GM18867 (cell line): ENCODE data around the gene ZBTB47.

Experiments used
- ATAC-seq: cut with Tn5 transposase; IDR thresholded peaks from one replicate; pipeline ENCODE4 v1.9.1; 2021; ENCODE audit warnings: mild to moderate bottlenecking, moderate library complexity; ENCODE audit not compliant: unreplicated experiment

Gene ZBTB47

DNA sequence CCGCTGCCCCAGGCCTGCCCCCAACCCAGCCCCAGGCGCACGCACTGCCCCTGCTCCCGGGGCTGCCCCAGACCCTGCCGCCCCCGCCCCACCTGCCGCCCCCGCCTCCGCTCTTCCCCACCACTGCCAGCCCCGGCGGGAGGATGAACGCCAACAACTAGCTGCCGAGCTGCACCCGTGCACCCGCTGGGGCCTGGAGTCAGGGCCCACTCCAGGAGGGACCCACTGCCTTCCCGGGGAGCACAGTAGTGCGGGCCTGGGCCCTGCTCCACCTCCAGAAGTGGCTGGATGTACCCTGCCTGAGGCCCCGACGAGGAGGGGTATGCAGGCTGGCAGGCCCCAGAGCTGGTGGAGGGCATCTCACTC lies 10.9 kb downstream of the ZBTB47 start:
- ATAC-seq, result no peak

GRCh38 chr3:42665050-42665878 lies 11.8 kb downstream of the ZBTB47 start:
- no peak for ATAC-seq

GRCh38 chr3:42666022-42666421 lies 12.5 kb downstream of the ZBTB47 start:
- ATAC-seq, result no peak

GRCh38 chr3:42666577-42666998 lies 13.1 kb downstream of the ZBTB47 start:
- no peak for ATAC-seq

GRCh38 chr3:42667096-42667522 lies 13.6 kb downstream of the ZBTB47 start:
- no peak for ATAC-seq

DNA sequence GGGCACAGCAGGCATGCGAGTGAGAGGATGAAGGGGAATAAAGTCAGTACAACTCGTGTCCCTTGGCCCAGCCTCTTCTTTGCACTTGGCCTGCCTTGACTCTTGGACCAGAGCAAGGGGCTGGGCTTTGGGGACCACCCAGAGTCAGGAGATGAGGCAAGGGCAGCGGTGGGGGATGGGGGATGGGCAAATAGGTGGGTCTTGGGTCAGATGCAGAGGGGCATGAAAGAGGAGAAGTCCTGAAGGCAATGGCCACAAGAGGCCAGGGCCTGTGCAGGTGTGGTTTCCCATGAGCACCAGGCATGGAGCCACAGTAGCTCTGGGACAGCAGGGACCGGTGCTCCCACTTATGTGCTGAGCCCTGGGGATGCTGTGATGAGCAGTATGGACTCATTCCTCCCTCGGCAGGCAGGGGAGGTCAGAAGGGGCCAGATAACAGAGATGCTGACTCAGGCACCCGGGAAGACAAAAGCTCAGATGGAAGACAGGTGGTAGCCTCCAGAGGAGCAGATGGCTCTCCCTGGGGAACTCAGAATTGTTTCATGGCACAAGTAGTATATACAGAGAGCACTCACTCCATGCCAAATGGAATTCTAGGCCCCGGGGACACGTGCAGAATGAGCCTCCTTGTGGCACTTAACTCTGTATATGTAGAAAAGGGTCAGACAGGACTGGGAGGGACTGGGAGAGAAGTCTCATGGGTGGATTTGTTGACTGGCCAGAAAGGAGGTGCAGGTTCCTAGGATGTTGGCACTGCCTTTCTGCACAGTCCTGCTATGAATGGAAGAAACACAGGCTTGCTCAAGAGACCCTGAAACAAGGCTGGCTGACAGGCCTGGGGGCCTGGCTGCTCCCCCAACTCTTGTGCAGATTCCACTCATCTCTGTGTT lies 14.3 kb downstream of the ZBTB47 start:
- ATAC-seq, result no peak

- ATAC-seq, result no peak
Measured at GRCh38 chr3:42668413-42668760, 14.9 kb downstream of the ZBTB47 start.

GRCh38 chr3:42668793-42669217 lies 15.3 kb downstream of the ZBTB47 start:
- ATAC-seq, result no peak

DNA sequence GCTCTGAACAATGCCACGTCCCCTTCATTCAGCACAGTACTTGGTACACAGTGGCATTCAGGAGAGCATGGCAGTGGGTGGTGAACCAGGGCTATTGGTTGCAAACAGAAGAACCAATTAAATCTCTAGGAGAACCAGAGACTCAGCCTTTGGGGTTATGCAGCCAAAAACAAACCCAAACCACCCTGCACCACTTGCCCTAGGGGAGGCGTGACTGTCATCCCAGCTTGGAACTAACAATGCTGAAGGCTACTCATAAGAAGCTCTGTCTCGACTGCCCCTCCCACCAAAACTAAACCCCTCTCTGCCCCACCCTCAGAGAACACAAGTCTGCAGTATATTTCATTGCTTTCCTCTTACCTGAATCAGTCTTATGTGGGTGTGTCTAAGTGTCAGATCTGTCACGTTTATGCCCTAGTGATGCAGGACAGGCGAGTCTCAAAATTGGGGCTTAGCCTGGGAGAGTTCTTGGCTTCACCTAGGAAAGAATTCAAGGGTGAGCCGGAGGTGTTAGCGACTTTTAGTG lies 16.6 kb downstream of the ZBTB47 start:
- ATAC-seq, result no peak

DNA sequence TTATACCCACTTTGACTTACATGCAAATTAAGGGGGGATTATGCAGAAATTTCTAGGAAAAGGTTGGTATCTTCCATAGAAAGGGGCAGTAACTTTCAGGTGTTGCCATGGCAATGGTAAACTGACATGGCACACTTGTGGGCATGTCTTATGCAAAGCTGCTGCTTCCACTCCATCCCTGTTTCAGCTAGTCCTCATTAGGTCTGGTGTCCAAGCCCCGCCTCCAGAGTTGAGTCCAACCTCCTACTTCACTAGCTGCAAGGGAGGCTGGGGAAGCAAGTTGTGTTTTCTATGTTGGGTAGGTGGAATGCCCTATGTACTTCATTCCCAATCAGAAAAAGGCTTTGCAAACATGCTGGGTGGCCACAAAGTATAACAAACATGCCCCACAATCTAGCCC lies 17.2 kb downstream of the ZBTB47 start:
- no peak for ATAC-seq

- ATAC-seq, result no peak
Measured at GRCh38 chr3:42672515-42672914, 19.0 kb downstream of the ZBTB47 start.

DNA sequence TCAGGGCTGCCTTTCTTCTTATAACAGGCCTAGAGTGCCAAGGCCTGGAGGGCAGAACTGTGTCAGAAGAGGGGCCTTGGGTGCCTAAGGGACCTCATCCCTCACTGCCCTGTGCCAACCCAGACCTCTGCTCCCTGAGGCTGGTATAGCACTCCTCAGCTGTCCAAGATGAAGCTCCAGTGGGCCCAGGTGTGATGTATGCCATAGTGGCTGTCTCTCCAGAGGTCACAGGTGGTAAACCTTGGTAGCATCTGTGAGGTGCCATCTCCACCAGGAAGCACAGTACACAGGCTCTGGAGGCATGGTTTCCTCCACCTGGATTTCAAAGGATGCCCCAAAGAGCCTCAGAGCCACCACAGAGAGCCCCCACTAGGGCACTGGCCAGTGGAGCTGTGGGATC lies 19.6 kb downstream of the ZBTB47 start:
- no peak for ATAC-seq

DNA sequence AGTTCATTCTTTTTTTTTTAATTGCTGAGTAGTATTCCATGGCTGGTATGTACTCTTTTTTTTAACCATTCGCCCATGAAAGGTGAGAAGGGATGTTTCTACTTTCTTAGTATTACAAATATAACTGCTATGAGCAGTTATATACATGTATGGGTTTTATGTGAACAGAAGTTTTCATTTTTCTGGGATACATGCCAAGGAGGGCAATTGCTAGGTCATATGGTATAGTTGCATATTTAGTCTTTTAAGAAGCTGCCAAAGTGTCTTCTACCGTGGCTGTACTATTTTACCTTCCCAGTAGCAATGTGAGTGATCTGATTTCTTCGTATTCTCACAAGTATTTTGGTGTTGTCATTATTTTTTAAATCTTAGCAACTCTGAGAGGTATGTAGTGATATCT lies 20.6 kb downstream of the ZBTB47 start:
- ATAC-seq, result no peak

- ATAC-seq, result no peak
Measured at GRCh38 chr3:42675909-42676308, 22.4 kb downstream of the ZBTB47 start.

DNA sequence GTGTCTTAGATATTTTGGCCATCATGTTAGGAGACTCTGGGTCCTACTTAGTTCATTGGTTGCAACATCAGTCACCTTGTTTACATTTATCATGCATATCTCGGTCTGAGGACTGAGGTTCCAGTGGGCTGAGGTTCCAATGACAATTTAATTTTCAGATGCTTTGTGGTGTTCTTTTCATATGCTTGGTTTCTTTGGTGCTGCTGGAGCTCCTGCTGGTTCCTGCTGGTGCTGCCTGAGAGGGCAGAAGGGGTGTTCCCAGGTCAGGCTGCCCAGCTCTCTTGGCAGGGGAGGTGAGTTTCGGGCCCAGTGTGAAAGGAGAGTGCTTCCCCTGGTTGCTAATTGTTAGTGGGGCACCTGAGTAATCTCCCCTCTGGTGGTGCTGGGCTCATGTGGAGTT lies 24.9 kb downstream of the ZBTB47 start:
- ATAC-seq, result no peak

DNA sequence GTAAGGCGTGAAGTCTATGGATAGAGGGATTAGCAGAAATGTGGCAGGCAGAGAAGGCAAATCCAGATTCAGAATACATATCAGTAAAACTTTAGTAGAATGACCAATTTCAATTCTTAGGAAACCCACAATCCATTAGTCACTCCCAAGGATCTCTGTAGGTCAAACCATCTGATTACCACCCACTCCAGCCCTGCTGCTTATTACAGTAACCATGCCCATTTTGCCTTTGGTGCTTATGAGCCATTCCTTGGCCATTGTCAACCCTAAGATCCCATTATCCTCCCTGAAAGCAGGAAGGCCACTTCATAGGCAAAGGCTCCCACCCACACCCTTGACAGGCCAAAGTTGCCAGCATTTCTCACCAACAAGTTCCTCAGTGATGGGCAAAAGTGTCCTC lies 26.8 kb downstream of the ZBTB47 start:
- no peak for ATAC-seq

GRCh38 chr3:42680806-42681205 lies 27.3 kb downstream of the ZBTB47 start:
- no peak for ATAC-seq

GRCh38 chr3:42681361-42682038 lies 28.0 kb downstream of the ZBTB47 start:
- ATAC-seq, result no peak

DNA sequence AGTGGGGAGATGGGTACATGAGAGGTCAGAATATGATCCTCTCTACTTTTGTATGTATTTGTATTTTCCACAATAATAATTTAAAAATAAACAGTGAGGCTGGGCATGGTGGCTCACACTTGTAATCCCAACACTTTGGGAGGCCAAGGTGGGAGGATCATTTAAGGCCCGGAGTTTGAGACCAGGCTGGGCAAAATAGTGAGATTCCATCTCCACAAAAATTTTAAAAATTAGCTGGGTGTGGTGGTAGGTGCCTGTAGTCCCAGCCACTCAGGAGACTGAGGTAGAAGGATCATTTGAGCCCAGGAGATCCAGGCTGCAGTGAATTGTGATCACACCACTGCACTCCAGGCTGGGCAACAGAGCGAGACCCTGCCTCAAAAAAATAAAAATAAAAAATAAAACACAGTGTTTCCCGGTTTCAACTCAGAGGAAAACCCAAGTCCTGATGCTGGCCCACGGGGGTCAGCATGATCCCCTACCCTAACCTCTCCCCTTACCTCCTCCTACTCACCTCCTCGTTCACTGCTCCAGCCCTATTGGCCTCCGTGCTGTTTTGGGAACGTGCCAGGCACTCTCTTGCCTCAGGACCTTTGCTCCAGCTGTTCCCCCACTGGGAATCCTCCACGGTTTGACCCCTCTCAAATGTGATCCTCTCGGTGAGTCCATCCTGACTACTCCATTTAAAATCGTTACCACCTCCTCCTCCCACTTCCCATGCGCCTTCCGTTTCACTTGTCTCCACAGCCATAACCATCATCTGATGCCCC lies 29.0 kb downstream of the ZBTB47 start:
- ATAC-seq, result no peak

DNA sequence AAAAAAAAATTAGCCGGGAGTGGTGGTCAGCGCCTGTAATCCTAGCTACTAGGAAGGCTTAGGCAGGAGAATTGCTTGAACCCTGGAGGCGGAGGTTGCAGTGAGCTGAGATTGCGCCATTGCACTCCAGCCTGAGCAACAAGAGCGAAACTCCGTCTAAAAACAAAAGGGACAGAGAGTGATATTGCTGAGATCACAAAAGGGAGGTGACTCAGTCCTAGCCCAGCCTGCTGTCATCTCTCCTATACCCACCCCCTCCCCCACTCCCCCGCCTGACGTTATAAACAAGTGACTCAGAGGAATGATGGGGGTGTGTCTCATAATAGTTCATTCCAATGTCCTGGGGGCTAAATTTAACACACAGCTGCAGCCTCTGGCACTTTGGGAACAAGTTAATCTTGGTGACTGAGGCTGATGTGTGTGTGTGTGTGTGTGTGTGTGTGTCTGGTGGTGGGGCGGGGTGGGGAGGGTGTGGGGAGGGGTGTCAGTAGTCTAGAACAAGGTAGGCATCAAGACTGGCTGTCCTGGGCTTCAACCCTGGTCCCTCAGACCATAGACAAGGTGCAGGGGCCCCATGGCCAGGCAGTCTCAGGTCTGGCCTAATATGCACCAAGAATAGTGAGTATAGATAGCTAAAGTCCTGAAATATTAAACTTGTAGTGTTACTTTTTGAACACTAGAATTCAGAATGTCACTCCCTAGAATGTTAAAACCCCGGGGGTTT lies 30.5 kb downstream of the ZBTB47 start:
- no peak for ATAC-seq
